ENCODE data around the gene FKBP4.

DNA sequence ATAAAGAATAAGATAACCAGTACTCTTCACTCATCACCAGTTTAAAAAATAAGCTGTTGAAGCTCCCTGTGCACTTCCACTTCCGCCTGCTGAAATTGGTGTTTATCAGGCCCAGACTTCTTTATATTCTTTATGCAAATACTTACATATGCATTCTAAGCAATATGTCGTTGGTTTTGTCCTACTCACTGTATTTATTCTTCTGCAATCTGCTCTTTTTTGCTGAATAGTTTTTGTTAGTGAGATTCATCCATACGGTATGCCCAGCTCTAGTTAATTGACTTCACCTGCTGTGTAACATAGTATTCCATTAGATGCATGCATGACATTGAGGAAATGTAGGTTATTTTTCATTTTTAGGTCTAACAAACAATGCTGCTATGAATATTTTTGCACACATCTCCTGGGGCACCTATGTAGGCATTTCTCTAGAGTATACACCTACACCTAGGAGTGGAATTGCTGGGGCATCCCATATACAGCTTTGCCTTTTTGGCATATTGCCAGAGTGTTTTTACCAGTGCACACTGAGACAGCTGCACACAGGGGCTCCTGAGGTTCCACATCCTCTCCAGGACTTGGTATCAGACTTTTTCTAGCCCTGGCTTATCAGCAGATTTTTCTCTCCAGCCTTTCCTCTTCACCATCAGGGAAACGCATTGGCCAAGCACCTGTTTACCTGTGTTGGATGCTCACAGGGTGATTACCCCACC, 41.1 kb downstream of the FKBP4 start:
- TF ChIP-seq, protein P1, sequence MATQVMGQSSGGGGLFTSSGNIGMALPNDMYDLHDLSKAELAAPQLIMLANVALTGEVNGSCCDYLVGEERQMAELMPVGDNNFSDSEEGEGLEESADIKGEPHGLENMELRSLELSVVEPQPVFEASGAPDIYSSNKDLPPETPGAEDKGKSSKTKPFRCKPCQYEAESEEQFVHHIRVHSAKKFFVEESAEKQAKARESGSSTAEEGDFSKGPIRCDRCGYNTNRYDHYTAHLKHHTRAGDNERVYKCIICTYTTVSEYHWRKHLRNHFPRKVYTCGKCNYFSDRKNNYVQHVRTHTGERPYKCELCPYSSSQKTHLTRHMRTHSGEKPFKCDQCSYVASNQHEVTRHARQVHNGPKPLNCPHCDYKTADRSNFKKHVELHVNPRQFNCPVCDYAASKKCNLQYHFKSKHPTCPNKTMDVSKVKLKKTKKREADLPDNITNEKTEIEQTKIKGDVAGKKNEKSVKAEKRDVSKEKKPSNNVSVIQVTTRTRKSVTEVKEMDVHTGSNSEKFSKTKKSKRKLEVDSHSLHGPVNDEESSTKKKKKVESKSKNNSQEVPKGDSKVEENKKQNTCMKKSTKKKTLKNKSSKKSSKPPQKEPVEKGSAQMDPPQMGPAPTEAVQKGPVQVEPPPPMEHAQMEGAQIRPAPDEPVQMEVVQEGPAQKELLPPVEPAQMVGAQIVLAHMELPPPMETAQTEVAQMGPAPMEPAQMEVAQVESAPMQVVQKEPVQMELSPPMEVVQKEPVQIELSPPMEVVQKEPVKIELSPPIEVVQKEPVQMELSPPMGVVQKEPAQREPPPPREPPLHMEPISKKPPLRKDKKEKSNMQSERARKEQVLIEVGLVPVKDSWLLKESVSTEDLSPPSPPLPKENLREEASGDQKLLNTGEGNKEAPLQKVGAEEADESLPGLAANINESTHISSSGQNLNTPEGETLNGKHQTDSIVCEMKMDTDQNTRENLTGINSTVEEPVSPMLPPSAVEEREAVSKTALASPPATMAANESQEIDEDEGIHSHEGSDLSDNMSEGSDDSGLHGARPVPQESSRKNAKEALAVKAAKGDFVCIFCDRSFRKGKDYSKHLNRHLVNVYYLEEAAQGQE (IDR thresholded peaks at IDR 0.05; ENCODE audit: borderline replicate concordance in 1 of 2, low read depth in 1 of 2, low read length in 2 of 2) = no peak
- TF ChIP-seq, protein P2, sequence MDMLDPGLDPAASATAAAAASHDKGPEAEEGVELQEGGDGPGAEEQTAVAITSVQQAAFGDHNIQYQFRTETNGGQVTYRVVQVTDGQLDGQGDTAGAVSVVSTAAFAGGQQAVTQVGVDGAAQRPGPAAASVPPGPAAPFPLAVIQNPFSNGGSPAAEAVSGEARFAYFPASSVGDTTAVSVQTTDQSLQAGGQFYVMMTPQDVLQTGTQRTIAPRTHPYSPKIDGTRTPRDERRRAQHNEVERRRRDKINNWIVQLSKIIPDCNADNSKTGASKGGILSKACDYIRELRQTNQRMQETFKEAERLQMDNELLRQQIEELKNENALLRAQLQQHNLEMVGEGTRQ (IDR thresholded peaks at IDR 0.05; ENCODE audit: low read depth, low read length) = no peak
- TF ChIP-seq, protein P2 (CRISPR knock-in tag; IDR thresholded peaks at IDR 0.05; ENCODE audit: borderline replicate concordance) = no peak
- TF ChIP-seq POLR2AphosphoS5 (IDR thresholded peaks at IDR 0.05; ENCODE audit: low read depth, low read length) = no peak
- TF ChIP-seq TAF1 (CRISPR knock-in tag; IDR thresholded peaks at IDR 0.05) = no peak
- TF ChIP-seq, protein P3, sequence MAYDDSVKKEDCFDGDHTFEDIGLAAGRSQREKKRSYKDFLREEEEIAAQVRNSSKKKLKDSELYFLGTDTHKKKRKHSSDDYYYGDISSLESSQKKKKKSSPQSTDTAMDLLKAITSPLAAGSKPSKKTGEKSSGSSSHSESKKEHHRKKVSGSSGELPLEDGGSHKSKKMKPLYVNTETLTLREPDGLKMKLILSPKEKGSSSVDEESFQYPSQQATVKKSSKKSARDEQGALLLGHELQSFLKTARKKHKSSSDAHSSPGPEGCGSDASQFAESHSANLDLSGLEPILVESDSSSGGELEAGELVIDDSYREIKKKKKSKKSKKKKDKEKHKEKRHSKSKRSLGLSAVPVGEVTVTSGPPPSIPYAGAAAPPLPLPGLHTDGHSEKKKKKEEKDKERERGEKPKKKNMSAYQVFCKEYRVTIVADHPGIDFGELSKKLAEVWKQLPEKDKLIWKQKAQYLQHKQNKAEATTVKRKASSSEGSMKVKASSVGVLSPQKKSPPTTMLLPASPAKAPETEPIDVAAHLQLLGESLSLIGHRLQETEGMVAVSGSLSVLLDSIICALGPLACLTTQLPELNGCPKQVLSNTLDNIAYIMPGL (CRISPR knock-in tag; IDR thresholded peaks at IDR 0.05; ENCODE audit: borderline replicate concordance in 1 of 2, low read depth in 1 of 2) = no peak

Measured in HepG2 (cell line).